Kidney (tissue), 14 donors: Measurements from ENCODE around the gene GPR89A. TPM values are rescaled to one million over a fixed set of nuclear protein-coding genes. Genes with fewer than 3 reads are reported as not detected.

Experiments
- DNase-seq, 5 donors: peaks; one replicate each; pipeline ENCODE4 v3.0.0-alpha.2; 2013 to 2020
- FAIRE-seq: peaks from 2 replicates; lab custom pipeline; 2012; peaks lifted over from hg19 to GRCh38; lab: Jason Lieb, UNC
- H3K27ac ChIP-seq, 2 donors: one replicate each; pipeline ENCODE4 v1.7.0; 2013; ENCODE audit warnings: low read depth in 2 of 2, low read length in 2 of 2, inconsistent platforms in 1 of 2
- H3K27me3 ChIP-seq: one replicate; pipeline ENCODE4 v1.7.1; 2013; ENCODE audit warnings: low read length, inconsistent platforms; ENCODE audit not compliant: control insufficient read depth, insufficient read depth
- H3K36me3 ChIP-seq, 3 donors: one replicate each; pipeline versions ENCODE4 v1.7.0 to v1.7.1; 2013; ENCODE audit warnings: low read length in 3 of 3, control low read depth in 1 of 3, inconsistent platforms in 1 of 3; ENCODE audit not compliant: insufficient read depth in 3 of 3, control insufficient read depth in 2 of 3
- H3K4me1 ChIP-seq, 3 donors: one replicate each; pipeline versions ENCODE4 v1.7.0 to v1.7.1; 2013; ENCODE audit warnings: low read length in 3 of 3, inconsistent platforms in 1 of 3, low read depth in 1 of 3; ENCODE audit not compliant: control insufficient read depth in 2 of 3, insufficient read depth in 2 of 3
- H3K4me3 ChIP-seq, 3 donors: one replicate each; pipeline versions ENCODE4 v1.7.0 to v1.8.1; 2013; ENCODE audit warnings: low read length in 3 of 3, control low read depth in 1 of 3, inconsistent platforms in 1 of 3
- H3K9ac ChIP-seq, 3 donors: one replicate each; pipeline versions ENCODE4 v1.7.0 to v1.7.1; 2013; ENCODE audit warnings: low read length in 3 of 3, control low read depth in 1 of 3, inconsistent platforms in 1 of 3
- H3K9me3 ChIP-seq, 3 donors: one replicate each; pipeline versions ENCODE4 v1.7.0 to v1.7.1; 2013; ENCODE audit warnings: low read length in 3 of 3, control low read depth in 1 of 3, inconsistent platforms in 1 of 3; ENCODE audit not compliant: control insufficient read depth in 2 of 3, insufficient read depth in 1 of 3
- CTCF ChIP-seq: IDR thresholded peaks from 3 replicates; pipeline ENCODE4 v1.5.1; 2012; ENCODE audit warnings: mild to moderate bottlenecking, moderate library complexity, borderline replicate concordance; ENCODE audit not compliant: insufficient read depth; ENCODE audit errors: extremely low read depth
- intact Hi-C: fragments of 100-400 bp; cut with DNase I; formaldehyde crosslinking; loops from one replicate; pipeline ENCODE4 v1.11.1; 2022
- polyA plus RNA-seq: library from polyadenylated mRNA; stranded (reverse); fragments of 350-450 nt; fragmentation: Illumina TruSeq; extraction: RNeasy Lipid Tissue Mini Kit (QIAGEN cat#74804); gene quantifications from one replicate; pipeline ENCODE4 v1.2.3, GENCODE V29; 2014; ENCODE audit warnings: low read depth, low replicate concordance; ENCODE audit not compliant: insufficient read depth
- total RNA-seq: library from RNA; stranded (reverse); fragmentation: NEBNext Ultra II Directional; extraction: Animal tissue kit (Norgen Biotek cat#: 25700); gene quantifications from one replicate; pipeline ENCODE4 v1.2.1, GENCODE V29; 2021
- donor health status: control.
- donor health status: control.
- donor health status: control.
- donor health status: control.
- donor health status: control.
- donor health status: DM: yes; HTN: yes; CAD: no.
- donor health status: Normal renal cell carcinoma (clear cell type).

GPR89A gene
- total and polyA plus RNA-seq, 2 donors from 2014 or later: 18.2 to 21.0 TPM

- Histone ChIP-seq H3K27ac (peak within 1 kb of the TSS; percentile 82 to 88), H3K36me3 (peaks cover 0 to 4% (median 0%) of the 10 kb centered on the region in 3 donors), H3K9ac (peak within 1 kb of the TSS; percentile 20 to 68 (median 56)), H3K27me3 (no peaks in the 10 kb centered on the region), H3K9me3 (no peaks in the 10 kb centered on the region), H3K4me1 (peaks cover 4 to 21% (median 18%) of the 10 kb centered on the region in 3 donors), H3K4me3 (peak within 1 kb of the TSS; percentile 45 to 79 (median 74))
- DNase-seq (peak; percentile 46 to 83 (median 60)), FAIRE-seq (no peak)
- intact Hi-C loops: no loop called here
- no peak for TF ChIP-seq CTCF
Measured at GRCh38 chr1:145707183-145707867, 99.5 kb downstream of the GPR89A start, which contains the start of gene PDZK1. Gene PDZK1, minus strand, starts transcription at chr1:145707368. Its CDS starts 19,347 bp downstream, at chr1:145688021.

- Histone ChIP-seq H3K36me3 (peaks cover 0 to under 1% (median 0%) of the 10 kb centered on the region in 3 donors), H3K9ac (peak overlapping the region in 2 of 3 donors; percentile 12 to 55), H3K27me3 (no peaks in the 10 kb centered on the region), H3K4me3 (peak overlapping the region in 2 of 3 donors; percentile 4 to 6), H3K9me3 (no peaks in the 10 kb centered on the region), H3K27ac (peak overlapping the region; percentile 66 to 88), H3K4me1 (peaks cover 4 to 23% (median 18%) of the 10 kb centered on the region in 3 donors)
- intact Hi-C loops: no loop called here
- TF ChIP-seq CTCF: no peak
- FAIRE-seq: no peak
- DNase-seq: peak in 1 of 5 donors; percentile 22
Measured at GRCh38 chr1:145708063-145708462, 100.3 kb downstream of the GPR89A start.

- no peak overlapping the region for H3K9ac ChIP-seq
- H3K27me3 ChIP-seq: no peaks in the 10 kb centered on the region
- peaks cover 4 to 35% (median 31%) of the 10 kb centered on the region in 3 donors for H3K4me1 ChIP-seq
- peak overlapping the region; percentile 87 to 88 for H3K27ac ChIP-seq
- no peak for DNase-seq
- intact Hi-C loops: no loop called here
- FAIRE-seq: no peak
- no peaks in the 10 kb centered on the region for H3K9me3 ChIP-seq
- no peak for TF ChIP-seq CTCF
- no peaks in the 10 kb centered on the region for H3K36me3 ChIP-seq
- no peak overlapping the region for H3K4me3 ChIP-seq
Measured at GRCh38 chr1:145710291-145711027, 102.7 kb downstream of the GPR89A start.
